Measurements from ENCODE around the gene KRTAP12-4.

KRTAP12-4 gene, protein sequence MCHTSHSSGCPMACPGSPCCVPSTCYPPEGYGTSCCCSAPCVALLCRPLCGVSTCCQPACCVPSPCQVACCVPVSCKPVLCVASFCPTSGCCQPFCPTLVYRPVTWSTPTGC

DNA sequence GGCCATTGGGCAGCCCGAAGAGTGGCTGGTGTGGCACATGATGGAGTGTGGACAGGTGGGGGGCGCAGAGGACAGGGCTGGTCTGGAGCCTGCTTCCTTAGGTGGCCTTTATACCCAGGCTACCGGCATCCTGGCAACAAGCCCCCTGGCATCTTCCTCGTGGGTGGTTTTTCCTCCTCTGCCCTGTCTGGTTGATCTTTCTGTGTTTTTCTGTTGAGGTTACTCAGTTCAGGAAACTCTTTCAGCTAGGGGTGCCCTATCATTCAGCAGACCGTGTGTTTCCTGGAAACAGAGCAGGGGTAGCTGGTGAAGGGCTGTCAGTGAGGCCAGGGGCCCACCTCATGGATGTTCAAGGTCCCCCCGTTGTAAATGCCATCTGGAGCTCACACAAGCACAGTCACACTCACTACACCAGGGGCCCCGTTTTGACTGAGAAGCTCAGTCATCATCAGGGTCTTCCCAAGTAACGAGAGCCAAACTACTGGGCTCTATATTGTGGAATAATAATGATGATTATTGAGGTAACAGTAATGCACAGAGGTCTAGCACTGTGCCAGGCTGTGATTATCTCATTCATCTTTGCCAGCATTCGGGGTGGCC, at the start of gene KRTAP12-4:
KRTAP12-4 (minus strand) TSS at position 84 of the 600 bp plus-strand sequence; CDS start at position 39, 45 bp downstream.
- no peak within 1 kb of the TSS for H3K4me3 ChIP-seq (ENCODE audit: low read depth, low read length)
- DNase-seq (ENCODE audit: low read depth), result no peak
- TF ChIP-seq, protein P1, sequence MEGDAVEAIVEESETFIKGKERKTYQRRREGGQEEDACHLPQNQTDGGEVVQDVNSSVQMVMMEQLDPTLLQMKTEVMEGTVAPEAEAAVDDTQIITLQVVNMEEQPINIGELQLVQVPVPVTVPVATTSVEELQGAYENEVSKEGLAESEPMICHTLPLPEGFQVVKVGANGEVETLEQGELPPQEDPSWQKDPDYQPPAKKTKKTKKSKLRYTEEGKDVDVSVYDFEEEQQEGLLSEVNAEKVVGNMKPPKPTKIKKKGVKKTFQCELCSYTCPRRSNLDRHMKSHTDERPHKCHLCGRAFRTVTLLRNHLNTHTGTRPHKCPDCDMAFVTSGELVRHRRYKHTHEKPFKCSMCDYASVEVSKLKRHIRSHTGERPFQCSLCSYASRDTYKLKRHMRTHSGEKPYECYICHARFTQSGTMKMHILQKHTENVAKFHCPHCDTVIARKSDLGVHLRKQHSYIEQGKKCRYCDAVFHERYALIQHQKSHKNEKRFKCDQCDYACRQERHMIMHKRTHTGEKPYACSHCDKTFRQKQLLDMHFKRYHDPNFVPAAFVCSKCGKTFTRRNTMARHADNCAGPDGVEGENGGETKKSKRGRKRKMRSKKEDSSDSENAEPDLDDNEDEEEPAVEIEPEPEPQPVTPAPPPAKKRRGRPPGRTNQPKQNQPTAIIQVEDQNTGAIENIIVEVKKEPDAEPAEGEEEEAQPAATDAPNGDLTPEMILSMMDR (IDR thresholded peaks at IDR 0.05; ENCODE audit: low read depth, low read length, missing control alignments), result no peak
- in situ Hi-C loops (cut with HindIII; ENCODE audit: low sequenced_read_pairs), result no loop called here

DNA sequence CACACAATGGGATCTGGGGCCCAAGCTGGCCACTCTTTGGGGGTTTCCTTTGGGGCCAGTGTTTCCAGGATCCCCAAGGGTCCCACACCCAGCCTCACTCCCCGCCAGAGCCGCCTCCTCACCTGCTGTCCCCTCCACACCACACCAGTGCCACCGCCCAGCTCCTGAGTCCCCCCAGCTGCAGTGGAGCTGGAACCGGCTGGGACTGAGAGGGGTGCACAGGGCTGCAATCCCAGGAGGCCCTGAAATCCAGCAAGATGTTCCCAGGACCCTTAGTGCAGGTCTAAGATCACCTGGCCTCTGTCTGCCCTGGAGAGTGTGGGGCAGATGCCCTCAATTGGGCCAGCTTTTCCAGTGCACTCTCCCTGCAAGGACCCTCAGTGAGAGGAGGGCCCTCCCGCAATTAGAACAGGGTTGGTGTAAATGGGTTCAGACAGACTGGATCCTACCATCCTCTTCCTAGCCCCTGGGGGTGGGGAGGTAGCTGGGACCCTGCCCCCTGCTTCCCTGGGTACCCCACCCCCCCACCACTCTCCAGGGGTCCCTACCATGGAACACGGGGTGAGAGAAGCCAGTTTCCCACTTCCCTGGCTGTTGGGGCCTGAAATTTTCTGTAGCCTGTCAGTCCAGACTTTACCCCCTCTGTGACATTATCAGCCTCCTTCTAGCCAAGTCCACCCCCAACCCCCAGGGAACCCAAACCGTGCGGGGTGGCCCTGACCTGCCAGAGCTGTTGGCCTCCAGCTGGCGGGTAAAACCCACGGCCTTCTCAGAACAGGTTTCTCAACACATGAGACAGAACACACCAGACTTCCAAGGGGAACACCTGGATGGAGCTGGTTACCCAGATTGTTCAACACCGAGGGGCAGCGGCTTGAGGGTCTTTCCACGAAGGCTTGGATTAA, 49.5 kb upstream of the KRTAP12-4 start:
- H3K4me3 ChIP-seq (ENCODE audit: low read depth, low read length), result no peak overlapping the region
- TF ChIP-seq, protein P1 (IDR thresholded peaks at IDR 0.05; ENCODE audit: low read depth, low read length, missing control alignments), result no peak
- in situ Hi-C loops (cut with HindIII; ENCODE audit: low sequenced_read_pairs), result no loop called here
- DNase-seq (ENCODE audit: low read depth), result no peak

DNA sequence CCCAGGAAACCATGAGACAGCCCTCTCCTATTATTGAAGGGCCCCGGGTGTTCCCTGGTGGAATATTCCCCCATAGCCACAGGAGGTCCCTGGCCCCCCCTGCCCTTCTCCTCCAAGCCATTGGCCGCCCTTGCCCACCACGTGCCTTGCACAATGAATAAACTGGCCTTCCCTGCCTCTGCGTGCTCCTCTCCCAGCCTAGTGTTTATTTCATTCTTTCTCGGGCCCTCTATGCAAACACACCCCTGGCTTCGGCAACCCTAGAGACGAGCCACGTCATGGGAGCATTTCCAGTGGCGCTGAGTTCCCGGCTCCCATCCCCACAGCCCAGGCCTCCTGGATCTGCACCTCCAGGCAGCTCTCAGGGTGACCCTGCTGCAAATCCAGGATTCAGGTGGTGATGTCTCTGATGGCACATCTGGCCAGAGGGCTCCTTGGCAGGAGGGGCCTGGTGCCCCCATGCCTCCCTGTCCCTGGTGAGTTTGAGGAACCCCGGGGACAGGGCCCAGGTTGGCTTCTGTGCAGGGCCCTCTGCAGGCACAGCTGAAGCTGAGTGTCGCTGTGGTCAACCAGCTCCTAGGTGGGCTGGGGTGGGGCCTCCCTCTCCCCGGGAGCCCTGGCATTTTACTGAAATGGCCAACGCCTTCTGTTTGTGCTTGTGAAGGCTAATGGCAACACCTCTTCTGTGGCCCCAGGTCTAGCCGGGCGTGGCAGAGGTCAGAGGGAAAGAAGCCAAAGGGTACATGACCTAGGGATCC, 48.7 kb upstream of the KRTAP12-4 start:
- in situ Hi-C loops (cut with HindIII; ENCODE audit: low sequenced_read_pairs), result no loop called here
- TF ChIP-seq, protein P1 (IDR thresholded peaks at IDR 0.05; ENCODE audit: low read depth, low read length, missing control alignments), result no peak
- no peak for DNase-seq (ENCODE audit: low read depth)
- no peak overlapping the region for H3K4me3 ChIP-seq (ENCODE audit: low read depth, low read length)

DNA sequence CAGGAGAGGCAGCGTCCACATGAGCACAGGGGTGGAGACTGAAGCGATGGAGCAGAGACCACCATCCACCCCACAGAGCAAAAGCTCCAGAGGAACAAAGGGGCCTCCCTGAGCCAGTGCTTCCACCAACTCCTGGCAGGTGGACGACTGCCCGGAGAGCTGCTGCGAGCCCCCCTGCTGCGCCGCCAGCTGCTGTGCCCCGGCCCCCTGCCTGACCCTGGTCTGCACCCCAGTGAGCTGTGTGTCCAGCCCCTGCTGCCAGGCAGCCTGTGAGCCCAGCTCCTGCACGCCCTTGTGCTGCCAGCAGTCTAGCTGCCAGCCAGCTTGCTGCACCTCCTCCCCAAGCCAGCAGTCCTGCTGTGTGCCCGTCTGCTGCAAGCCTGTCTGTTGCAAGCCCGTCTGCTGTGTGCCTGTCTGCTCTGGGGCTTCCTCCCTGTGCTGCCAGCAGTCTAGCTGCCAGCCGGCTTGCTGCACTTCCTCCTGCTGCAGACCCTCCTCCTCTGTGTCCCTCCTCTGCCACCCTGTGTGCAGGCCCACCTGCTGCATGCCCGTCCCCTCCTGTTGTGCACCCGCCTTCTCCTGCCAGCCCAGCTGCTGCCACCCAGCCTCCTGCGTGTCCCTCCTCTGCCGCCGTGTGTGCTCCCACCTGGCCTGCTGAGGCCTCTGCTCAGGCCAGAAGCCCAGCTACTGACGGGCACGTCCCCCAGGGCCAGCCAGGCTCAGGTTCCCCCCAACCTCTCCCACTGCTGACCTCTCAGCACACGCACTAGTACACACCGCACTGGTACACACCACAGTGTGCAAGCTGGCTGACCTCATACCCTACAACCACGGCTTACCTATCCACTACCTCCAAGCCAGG, 47.9 kb upstream of the KRTAP12-4 start:
- H3K4me3 ChIP-seq (ENCODE audit: low read depth, low read length), result no peak overlapping the region
- no peak for DNase-seq (ENCODE audit: low read depth)
- in situ Hi-C loops (cut with HindIII; ENCODE audit: low sequenced_read_pairs), result no loop called here
- TF ChIP-seq, protein P1 (IDR thresholded peaks at IDR 0.05; ENCODE audit: low read depth, low read length, missing control alignments), result no peak

DNA sequence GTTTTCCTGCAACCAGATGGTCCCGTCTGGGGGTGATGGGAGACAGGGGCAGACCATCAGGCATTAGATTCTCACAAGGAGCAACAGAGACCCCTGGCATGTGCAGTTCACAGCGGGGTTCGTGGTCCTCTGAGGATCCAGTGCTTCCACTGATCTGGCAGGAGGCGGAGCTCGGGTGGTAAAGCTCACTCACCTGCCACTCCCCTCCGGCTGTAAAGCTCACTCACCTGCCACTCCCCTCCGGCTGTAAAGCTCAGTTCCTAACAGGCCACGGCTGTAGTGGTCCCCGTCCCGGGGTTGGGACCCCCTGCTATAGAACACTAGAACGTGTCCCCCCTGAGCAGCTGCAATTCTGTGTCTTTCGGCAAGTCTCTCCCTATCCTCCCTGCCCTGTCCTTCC, 47.1 kb upstream of the KRTAP12-4 start:
- TF ChIP-seq, protein P1 (IDR thresholded peaks at IDR 0.05; ENCODE audit: low read depth, low read length, missing control alignments), result no peak
- in situ Hi-C loops (cut with HindIII; ENCODE audit: low sequenced_read_pairs), result no loop called here
- no peak for DNase-seq (ENCODE audit: low read depth)
- H3K4me3 ChIP-seq (ENCODE audit: low read depth, low read length), result no peak overlapping the region
